H9 (cell line): ENCODE data around the gene CMTM7. TPM values are rescaled to one million over a fixed set of nuclear protein-coding genes. Genes with fewer than 3 reads are reported as not detected.

Experiments
- DNase-seq: peaks from one replicate; pipeline ENCODE4 v3.0.0-alpha.2; 2017
- H2AFZ ChIP-seq: one replicate; pipeline ENCODE4 v1.6.1; 2013; ENCODE audit warnings: mild to moderate bottlenecking, low read length, control low read depth, moderate library complexity
- H2AK5ac ChIP-seq: 2 replicates; pipeline ENCODE4 v1.6.1; 2013; ENCODE audit warnings: low read length, control low read depth, mixed read lengths; ENCODE audit not compliant: insufficient read length
- H2BK120ac ChIP-seq: one replicate; pipeline ENCODE4 v1.6.1; 2013; ENCODE audit warnings: low read depth, mild to moderate bottlenecking, low read length, control low read depth, inconsistent platforms; ENCODE audit not compliant: poor library complexity, severe bottlenecking
- H2BK12ac ChIP-seq: 2 replicates; pipeline ENCODE4 v1.6.1; 2013; ENCODE audit warnings: low read length, control low read depth, mixed read lengths, low read depth; ENCODE audit not compliant: insufficient read length
- H2BK15ac ChIP-seq: 2 replicates; pipeline ENCODE4 v1.6.1; 2013; ENCODE audit warnings: low read depth, low read length, control low read depth
- H2BK20ac ChIP-seq: one replicate; pipeline ENCODE4 v1.6.1; 2013; ENCODE audit warnings: low read depth, mild to moderate bottlenecking, low read length, control low read depth, inconsistent platforms; ENCODE audit not compliant: poor library complexity, severe bottlenecking
- H2BK5ac ChIP-seq: 2 replicates; pipeline ENCODE4 v1.6.1; 2013; ENCODE audit warnings: low read length, control low read depth, mixed read lengths; ENCODE audit not compliant: insufficient read length
- H3K14ac ChIP-seq: 2 replicates; pipeline ENCODE4 v1.6.1; 2013; ENCODE audit warnings: low read length, control low read depth; ENCODE audit not compliant: insufficient read depth
- H3K18ac ChIP-seq: 2 replicates; pipeline ENCODE4 v1.6.1; 2013; ENCODE audit warnings: low read depth, mild to moderate bottlenecking, mixed read lengths, low read length, control low read depth; ENCODE audit not compliant: insufficient read length
- H3K23ac ChIP-seq: 2 replicates; pipeline ENCODE4 v1.6.1; 2013; ENCODE audit warnings: low read length, control low read depth, mixed read lengths, low read depth; ENCODE audit not compliant: insufficient read length
- H3K23me2 ChIP-seq: 2 replicates; pipeline ENCODE4 v1.6.1; 2013; ENCODE audit warnings: low read depth, mild to moderate bottlenecking, mixed read lengths, low read length, control low read depth; ENCODE audit not compliant: insufficient read length, poor library complexity, severe bottlenecking
- H3K27ac ChIP-seq: 2 replicates; pipeline ENCODE4 v1.5.1; 2013; ENCODE audit warnings: low read length, control low read depth, mixed read lengths, low read depth; ENCODE audit not compliant: insufficient read length
- H3K27me3 ChIP-seq: 2 replicates; pipeline ENCODE4 v1.6.1; 2013; ENCODE audit warnings: low read length, control low read depth, inconsistent platforms; ENCODE audit not compliant: insufficient read depth
- H3K4ac ChIP-seq: 2 replicates; pipeline ENCODE4 v1.6.1; 2013; ENCODE audit warnings: low read depth, mild to moderate bottlenecking, control low read depth, inconsistent platforms, low read length, moderate library complexity
- H3K4me1 ChIP-seq: 2 replicates; pipeline ENCODE4 v1.6.1; 2013; ENCODE audit warnings: low read length, control low read depth, inconsistent platforms; ENCODE audit not compliant: insufficient read depth
- H3K4me2 ChIP-seq: 2 replicates; pipeline ENCODE4 v1.6.1; 2013; ENCODE audit warnings: low read length, control low read depth, mixed read lengths; ENCODE audit not compliant: insufficient read length, insufficient read depth
- H3K56ac ChIP-seq: 2 replicates; pipeline ENCODE4 v1.6.1; 2013; ENCODE audit warnings: low read depth, mild to moderate bottlenecking, mixed read lengths, low read length, control low read depth; ENCODE audit not compliant: insufficient read length
- H3K79me1 ChIP-seq: 2 replicates; pipeline ENCODE4 v1.6.1; 2013; ENCODE audit warnings: low read depth, mild to moderate bottlenecking, moderate library complexity, low read length, control low read depth, inconsistent platforms; ENCODE audit not compliant: insufficient read depth, poor library complexity, severe bottlenecking
- H3K79me2 ChIP-seq: 2 replicates; pipeline ENCODE4 v1.6.1; 2013; ENCODE audit warnings: low read length, control low read depth, inconsistent platforms; ENCODE audit not compliant: insufficient read depth
- H3K9ac ChIP-seq: 2 replicates; pipeline ENCODE4 v1.6.1; 2013; ENCODE audit warnings: low read length, control low read depth, mixed read lengths; ENCODE audit not compliant: insufficient read length; ENCODE audit errors: extremely low read depth
- H3K9me3 ChIP-seq: one replicate; pipeline ENCODE4 v1.6.1; 2013; ENCODE audit warnings: low read depth, low read length, inconsistent platforms; ENCODE audit not compliant: control insufficient read depth
- H3T11ph ChIP-seq: one replicate; pipeline ENCODE4 v1.6.1; 2013; ENCODE audit warnings: mild to moderate bottlenecking, low read length, control low read depth, inconsistent platforms
- H4K20me1 ChIP-seq: one replicate; pipeline ENCODE4 v1.6.1; 2013; ENCODE audit not compliant: control insufficient read depth, insufficient read length, insufficient read depth
- H4K5ac ChIP-seq: 2 replicates; pipeline ENCODE4 v1.6.1; 2013; ENCODE audit warnings: low read depth, mild to moderate bottlenecking, mixed read lengths, low read length, control low read depth; ENCODE audit not compliant: insufficient read length
- H4K8ac ChIP-seq: replicated peaks from 2 replicates; pipeline ENCODE4 v1.6.1; 2013; ENCODE audit warnings: low read length, control low read depth, mixed read lengths, low read depth; ENCODE audit not compliant: insufficient read length
- H4K91ac ChIP-seq: 2 replicates; pipeline ENCODE4 v1.6.1; 2013; ENCODE audit warnings: low read depth, mild to moderate bottlenecking, moderate library complexity, mixed read lengths, low read length, control low read depth; ENCODE audit not compliant: insufficient read length
- H3K27ac Mint-ChIP-seq, 3 experiments: 2 replicates in 2 of 3; 3 replicates in 1 of 3; pipeline ENCODE4 v1.8.0; 2020 to 2021; ENCODE audit warnings: mixed read lengths in 3 of 3, mild to moderate bottlenecking in 1 of 3, moderate library complexity in 1 of 3
- H3K27me3 Mint-ChIP-seq: 2 replicates; pipeline ENCODE4 v1.8.0; 2021; ENCODE audit warnings: low read depth, mild to moderate bottlenecking, moderate library complexity, mixed read lengths
- H3K36me3 Mint-ChIP-seq, 3 experiments: 2 replicates in 2 of 3; 3 replicates in 1 of 3; pipeline ENCODE4 v1.8.0; 2020 to 2021; ENCODE audit warnings: low read depth in 3 of 3, mixed read lengths in 3 of 3; ENCODE audit not compliant: insufficient read depth in 1 of 3
- H3K4me1 Mint-ChIP-seq, 2 experiments: 2 replicates each; pipeline ENCODE4 v1.8.0; 2020; ENCODE audit warnings: mixed read lengths in 2 of 2
- H3K4me3 Mint-ChIP-seq, 2 experiments: 2 replicates in 1 of 2; 3 replicates in 1 of 2; pipeline ENCODE4 v1.8.0; 2020 to 2021; ENCODE audit warnings: mild to moderate bottlenecking in 2 of 2, mixed read lengths in 2 of 2, moderate library complexity in 1 of 2
- H3K9me3 Mint-ChIP-seq, 2 experiments: 2 replicates in 1 of 2; 3 replicates in 1 of 2; pipeline ENCODE4 v1.8.0; 2020; ENCODE audit warnings: mild to moderate bottlenecking in 2 of 2, mixed read lengths in 2 of 2, moderate library complexity in 1 of 2
- WGBS: extraction: QIAGEN DNeasy Blood & Tissue Kit; methylation state at CpG from one replicate; pipeline ENCODE4 v1.1.7; 2013; ENCODE audit warnings: missing lambda C conversion rate, low lambda C conversion rate, mixed read lengths; ENCODE audit not compliant: insufficient read length; ENCODE audit errors: extremely low coverage; 5-methylcytosine and 5-hydroxymethylcytosine counted together
- total RNA-seq: library from RNA; stranded (reverse); gene quantifications from 2 replicates; pipeline ENCODE4 v1.2.1, GENCODE V29; 2021
- TF ChIP-seq, protein P1 (sequence below): fragments of 200-600 bp; sonication (generic); conservative IDR thresholded peaks from 3 replicates; pipeline ENCODE4 v1.8.0; 2021; ENCODE audit warnings: antibody characterized with exemption, mild to moderate bottlenecking

Gene CMTM7
- total RNA-seq, 1 experiment from 2014 or later = 23.9 TPM

DNA sequence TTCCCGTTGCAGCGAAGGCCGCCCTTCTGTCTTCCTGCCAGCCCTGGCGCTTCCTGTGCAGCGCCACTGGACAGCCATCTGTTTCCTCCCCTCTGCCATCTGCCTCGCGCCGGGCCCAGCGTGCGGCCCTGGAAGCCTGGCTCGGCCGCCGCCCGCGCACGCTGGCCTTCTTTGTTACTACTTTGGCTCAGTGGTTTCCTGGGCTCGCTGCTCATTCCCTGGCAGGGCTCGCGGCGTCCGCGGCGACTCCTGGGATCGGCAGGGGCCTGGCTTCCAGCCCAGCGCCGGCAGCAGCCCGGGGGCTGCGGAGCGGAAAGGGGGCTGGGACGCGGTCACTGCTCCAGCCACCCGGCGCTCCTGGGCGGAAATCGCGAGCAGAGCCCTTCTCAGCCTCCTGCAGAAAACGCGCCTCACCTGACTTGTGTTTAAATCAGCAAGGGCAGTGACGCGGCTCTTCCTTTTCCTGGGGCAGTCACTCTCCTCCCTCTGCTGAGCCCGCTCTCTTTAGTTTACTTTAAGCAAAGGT is 10.0 kb downstream of the CMTM7 start:
- H3K4me1 ChIP-seq = peaks cover 2% of the 10 kb centered on the region; the same call in 1 of the 2 replicates
- Mint-ChIP-seq H3K27me3 (0 out of 2 replicates have a peak, but pooled peaks cover 1% of the 10 kb centered on the region), H3K27ac (peak overlapping the region; percentile 85 to 99 (median 98)), H3K4me1 (peaks cover 29 to 30% of the 10 kb centered on the region in 2 experiments), H3K36me3 (peaks cover 0 to 7% (median 2%) of the 10 kb centered on the region in 3 experiments; a peak in 5 of 7 replicates), H3K9me3 (no peaks in the 10 kb centered on the region; a peak in 1 of 5 replicates), H3K4me3 (peak overlapping the region; percentile 57 to 76)
- peak overlapping the region; percentile 53 for H3K4me2 ChIP-seq
- no peak overlapping the region for H2BK5ac ChIP-seq
- H3K14ac ChIP-seq = peak overlapping the region; percentile 80
- no peak overlapping the region for H3K56ac ChIP-seq
- no peak overlapping the region for H2BK15ac ChIP-seq
- DNase-seq = peak; percentile 81
- H3K27ac ChIP-seq = no peak overlapping the region
- TF ChIP-seq, protein P1, sequence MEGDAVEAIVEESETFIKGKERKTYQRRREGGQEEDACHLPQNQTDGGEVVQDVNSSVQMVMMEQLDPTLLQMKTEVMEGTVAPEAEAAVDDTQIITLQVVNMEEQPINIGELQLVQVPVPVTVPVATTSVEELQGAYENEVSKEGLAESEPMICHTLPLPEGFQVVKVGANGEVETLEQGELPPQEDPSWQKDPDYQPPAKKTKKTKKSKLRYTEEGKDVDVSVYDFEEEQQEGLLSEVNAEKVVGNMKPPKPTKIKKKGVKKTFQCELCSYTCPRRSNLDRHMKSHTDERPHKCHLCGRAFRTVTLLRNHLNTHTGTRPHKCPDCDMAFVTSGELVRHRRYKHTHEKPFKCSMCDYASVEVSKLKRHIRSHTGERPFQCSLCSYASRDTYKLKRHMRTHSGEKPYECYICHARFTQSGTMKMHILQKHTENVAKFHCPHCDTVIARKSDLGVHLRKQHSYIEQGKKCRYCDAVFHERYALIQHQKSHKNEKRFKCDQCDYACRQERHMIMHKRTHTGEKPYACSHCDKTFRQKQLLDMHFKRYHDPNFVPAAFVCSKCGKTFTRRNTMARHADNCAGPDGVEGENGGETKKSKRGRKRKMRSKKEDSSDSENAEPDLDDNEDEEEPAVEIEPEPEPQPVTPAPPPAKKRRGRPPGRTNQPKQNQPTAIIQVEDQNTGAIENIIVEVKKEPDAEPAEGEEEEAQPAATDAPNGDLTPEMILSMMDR = no peak
- no peak overlapping the region for H3K23ac ChIP-seq
- no peak overlapping the region for H2AK5ac ChIP-seq
- H3T11ph ChIP-seq = no peak overlapping the region
- peaks cover 2% of the 10 kb centered on the region for H3K79me1 ChIP-seq
- H3K79me2 ChIP-seq = peaks cover 2% of the 10 kb centered on the region; the same call in 1 of the 2 replicates
- no peak overlapping the region for H3K4ac ChIP-seq
- no peak overlapping the region for H2BK12ac ChIP-seq
- H3K9me3 ChIP-seq = no peaks in the 10 kb centered on the region
- H3K27me3 ChIP-seq = no peaks in the 10 kb centered on the region
- WGBS = no CpG with 5 or more reads among the region's 41 CpGs
- peak overlapping the region; percentile 60 for H3K9ac ChIP-seq
- H2AFZ ChIP-seq = no peak overlapping the region
- H3K18ac ChIP-seq = peak overlapping the region; percentile 71
- H3K23me2 ChIP-seq = no peaks in the 10 kb centered on the region
- H4K20me1 ChIP-seq = no peaks in the 10 kb centered on the region
- H2BK20ac ChIP-seq = no peak overlapping the region
- no peak overlapping the region for H4K5ac ChIP-seq
- no peak overlapping the region for H2BK120ac ChIP-seq
- no peak overlapping the region for H4K91ac ChIP-seq
- H4K8ac ChIP-seq = no peak overlapping the region
